Colon (tissue), 2 donors: Measurements from ENCODE around the gene SLC52A3.

Source experiments
- FAIRE-seq: peaks from 2 replicates; lab custom pipeline; 2012; peaks lifted over from hg19 to GRCh38; lab: Jason Lieb, UNC
- donor health status: control.
- donor health status: control.

Gene SLC52A3

DNA sequence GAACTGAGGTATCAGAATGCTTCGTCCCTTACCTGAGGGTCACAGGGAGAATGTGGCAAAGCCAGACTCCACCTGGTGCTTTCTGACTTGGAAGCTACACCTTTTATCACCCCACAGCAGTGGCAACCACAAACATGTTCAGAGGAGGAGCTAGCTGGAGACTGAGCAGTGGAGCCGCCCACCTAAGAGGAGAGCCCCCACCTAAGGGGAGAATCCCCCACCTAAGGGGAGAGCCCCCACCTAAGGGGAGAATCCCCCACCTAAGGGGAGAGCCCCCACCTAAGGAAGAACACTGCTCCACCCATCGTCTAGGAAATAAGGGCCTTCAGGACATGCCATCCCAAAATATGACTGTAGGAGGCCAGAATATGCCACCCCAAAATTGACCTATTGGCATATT lies 4.0 kb downstream of the SLC52A3 start:
- FAIRE-seq, result no peak

DNA sequence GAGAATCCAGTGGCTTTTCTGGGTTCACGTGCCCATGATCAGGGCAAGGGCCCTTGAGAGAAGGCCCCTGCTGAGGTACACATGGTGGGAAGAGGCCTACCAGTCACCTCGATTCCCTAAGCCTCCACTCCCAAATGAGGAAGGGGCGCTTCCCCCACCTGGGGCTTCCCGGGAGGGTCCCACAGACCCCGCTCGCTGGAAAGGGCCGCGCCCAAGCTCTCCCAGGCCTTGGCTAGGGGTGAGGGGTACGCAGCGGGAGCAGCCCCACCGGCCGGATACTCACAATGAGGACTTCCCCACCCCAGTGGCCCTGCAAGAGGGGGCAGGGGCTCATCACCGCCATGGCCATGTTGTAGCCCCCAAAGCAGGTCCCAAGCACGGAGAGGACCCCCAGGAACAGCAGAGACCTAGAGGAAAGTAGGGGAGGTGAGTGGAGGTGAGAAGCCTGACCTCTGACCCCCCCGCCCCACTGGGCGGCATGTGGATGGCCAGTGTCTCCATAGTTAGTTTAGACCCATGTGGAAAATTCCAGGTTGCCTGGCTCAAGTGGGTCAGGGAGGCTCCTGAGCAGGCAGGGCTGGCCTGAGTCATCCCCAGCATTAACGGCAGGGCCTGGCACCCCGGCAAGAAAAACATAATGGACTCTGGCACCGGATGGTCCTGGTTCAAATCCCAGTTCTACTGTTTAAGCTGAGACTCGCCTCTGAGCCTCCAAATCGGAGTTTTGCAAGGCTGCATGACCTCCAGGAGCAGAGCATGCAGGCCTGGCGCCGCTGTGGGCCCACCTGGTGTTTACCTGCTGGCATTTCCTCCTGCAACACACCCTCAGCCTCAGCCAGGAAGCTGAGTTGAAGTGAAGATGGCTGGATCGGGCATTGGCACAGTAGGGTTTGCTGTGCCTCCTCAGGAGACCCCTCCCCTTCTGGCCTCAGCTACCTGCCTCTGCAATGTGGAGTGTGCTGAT lies 6.6 kb downstream of the SLC52A3 start:
- no peak for FAIRE-seq

DNA sequence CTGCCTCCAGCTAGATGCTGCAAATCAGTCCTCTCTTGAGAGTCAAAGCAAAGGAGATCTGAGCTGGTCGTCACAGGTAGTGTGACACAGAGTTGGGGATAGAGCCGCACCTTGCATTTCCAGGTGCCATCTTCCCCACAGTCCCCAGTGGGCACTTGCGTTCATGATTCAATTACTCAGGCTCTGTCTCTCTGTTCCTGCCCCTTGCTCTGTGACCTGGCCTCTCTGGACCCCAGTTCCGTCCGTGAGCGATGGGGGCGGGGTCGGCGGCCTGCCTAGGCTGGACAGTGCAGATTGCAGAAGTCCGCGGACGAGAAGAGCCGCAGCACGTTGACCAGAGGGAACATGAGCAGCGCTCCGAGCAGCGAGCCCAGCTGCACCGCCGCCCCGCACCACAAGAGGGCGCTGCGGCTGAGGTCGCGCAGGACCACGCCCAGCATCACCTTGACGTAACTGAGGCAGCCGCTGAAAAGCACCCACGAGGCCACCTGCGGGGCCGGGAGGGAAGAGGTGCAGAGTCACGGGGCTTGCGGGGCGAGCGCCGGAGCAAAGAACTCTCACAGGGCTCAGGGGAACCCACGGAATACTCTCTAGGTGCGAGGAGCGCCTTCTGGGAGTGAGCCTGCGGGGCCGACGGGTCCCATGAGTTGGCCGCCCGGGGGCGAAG lies 7.4 kb downstream of the SLC52A3 start:
- FAIRE-seq, result no peak

DNA sequence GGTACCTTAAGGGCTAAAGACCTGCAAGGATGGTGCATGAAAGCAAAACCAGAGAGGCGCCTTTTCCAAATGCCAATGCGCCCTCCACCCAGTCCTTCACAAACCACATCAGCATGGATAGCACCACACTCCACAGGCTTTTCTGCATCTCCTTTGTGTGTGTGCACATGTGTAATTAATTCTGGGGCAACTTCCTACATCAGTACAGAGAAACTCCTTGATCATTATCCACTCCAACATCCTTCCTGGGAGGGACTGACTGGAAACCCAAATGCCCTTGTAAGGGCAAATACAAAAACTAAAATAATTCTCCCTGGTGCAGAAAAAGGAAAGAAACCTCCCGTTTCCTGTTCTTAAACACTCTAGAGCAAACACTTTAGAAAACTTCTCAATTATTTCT lies 10.8 kb downstream of the SLC52A3 start:
- no peak for FAIRE-seq

DNA sequence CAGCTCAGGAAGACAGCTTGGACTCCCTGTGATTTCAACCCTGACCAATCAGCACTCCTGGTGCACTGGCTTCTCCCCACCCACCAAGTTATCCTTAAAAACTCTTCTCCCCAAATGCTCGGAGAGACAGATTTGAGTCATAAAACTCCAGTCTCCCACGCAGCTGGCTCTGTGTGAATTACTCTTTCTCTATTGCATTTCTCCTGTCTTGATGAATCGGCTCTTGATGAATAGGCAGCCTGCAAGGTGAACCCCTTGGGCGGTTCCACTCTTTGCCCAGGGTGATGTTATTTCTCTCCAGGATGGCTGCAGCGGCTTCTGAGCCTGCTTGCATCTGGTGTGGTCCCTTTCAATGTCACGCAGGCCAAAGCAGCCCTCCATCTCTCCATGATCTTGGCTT lies 12.4 kb downstream of the SLC52A3 start:
- no peak for FAIRE-seq

DNA sequence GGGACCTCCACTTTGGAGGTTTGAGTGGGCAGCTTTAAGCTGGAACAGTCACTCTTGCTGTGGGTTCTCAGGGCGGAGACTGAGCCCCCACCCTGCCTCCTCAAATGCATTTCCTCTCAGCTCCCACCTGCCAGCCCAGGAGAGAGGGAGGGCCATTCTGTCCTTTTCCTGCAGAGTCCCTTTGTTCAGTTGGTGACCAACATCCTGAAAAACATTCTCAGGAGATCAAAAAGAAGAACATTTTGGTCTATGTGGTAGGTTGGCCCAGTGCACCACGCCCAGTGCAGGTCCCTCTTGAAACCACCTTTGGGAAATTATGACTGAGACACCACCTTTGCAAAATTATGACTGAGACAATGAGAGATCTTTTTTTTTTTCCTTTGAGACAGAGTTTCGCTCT lies 13.4 kb downstream of the SLC52A3 start:
- FAIRE-seq, result no peak

DNA sequence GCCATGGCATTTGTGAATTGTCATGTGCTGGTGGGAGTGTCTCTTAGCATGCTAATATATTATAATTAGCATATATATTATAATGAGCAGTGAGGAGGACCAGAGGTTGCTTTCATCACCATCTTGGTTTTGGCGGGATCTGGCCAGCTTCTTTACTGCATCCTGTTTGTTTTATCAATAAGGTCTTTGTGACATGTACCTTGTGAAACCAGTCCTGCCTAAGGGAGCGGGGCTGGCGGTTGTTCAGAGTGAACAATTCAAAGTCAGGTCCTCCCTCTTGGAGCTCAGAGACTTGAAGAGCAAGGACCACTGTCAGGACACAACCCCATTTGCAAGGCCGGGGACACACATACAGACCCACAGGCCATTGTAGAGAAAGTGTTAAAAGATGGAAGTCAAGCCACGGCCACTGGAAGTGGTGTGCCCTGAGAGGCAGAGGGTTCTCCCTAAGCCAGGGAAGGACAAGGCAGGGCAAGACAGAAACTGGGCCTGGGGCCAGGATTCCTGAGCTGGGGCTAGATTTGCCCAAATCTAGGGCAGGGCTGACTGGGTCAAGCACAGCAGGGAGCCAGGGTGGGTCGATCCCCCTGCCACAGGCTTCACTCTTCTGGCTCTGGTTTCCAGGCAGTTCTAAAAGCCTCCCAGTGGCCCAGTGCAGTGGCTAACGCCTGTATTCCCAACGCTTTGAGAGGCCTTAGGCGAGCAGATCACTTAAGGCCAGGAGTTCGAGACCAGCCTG lies 14.2 kb downstream of the SLC52A3 start:
- no peak for FAIRE-seq

DNA sequence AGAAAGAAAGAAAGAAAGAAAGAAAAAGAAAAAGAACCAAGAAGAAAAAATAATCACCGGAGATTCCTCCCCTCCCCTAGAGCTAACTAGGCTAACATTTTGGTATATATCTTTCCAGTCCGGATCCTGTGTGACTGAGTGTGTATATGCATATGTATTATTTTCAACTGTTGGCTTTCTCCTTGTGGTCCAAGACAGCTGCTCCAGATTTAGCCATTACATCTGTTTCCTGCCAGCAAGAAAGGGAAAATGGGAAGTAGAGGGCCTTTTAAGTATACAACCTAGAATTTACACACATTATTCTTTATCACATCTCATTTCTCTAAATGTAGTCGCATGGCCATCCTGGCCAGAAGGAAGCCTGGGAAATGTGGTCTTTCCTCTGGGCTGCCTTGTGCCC lies 15.2 kb downstream of the SLC52A3 start:
- FAIRE-seq, result no peak

DNA sequence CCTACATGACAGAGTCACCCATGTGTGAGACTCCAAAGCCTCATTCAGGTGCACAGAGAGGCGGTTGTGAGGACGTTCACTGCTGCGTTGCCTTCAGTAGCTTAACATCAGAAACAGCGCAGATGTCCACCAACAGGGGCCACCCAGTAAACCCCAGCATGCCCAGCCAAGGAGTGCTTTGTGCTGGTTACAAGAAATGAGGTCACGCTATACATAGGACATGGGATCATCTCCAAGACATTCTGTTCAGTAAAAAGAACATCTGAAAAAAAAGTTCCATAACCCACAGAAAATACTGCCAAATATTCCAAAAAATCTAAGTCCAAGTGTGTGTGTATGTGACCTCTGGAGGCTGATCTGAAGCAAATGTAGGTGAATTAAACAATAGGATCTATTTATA lies 16.0 kb downstream of the SLC52A3 start:
- no peak for FAIRE-seq

DNA sequence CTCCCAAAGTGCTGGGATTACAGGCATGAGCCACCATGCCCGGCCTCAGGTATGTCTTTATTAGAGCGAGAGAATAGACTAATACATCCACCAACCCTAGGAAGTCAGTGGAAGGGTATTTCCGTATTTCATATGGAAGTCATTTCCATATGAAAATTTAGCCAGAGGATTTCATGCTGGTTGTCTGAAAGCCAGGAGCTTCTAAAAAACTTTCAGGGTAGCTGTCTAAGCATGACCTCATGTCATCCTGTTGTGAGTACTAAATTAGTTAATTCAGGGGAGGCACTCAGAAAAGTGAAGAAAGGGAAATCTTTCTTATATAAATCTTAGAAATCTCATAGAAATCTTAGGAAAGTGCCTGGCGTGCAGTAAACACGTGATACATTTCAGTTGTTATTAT lies 16.5 kb downstream of the SLC52A3 start:
- FAIRE-seq, result no peak

DNA sequence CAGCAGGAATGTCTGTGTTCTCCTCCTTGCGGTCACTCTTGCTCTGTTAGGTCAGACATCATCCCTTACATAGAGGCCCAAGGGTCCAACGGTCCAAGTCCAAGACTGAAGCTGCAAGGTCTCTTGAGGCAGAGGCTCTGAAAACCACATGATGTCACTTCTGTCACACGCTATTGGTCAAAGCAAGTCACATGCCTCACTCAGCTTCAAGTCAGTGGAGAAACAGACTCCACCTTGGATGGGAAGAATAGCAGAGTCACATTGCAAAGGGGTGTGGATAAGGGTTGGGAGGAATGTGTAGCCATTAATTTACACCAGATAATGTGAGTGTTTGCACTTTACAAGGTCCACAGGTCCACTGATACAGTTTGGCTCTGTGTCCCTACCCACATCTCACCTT lies 17.5 kb downstream of the SLC52A3 start:
- FAIRE-seq, result no peak

DNA sequence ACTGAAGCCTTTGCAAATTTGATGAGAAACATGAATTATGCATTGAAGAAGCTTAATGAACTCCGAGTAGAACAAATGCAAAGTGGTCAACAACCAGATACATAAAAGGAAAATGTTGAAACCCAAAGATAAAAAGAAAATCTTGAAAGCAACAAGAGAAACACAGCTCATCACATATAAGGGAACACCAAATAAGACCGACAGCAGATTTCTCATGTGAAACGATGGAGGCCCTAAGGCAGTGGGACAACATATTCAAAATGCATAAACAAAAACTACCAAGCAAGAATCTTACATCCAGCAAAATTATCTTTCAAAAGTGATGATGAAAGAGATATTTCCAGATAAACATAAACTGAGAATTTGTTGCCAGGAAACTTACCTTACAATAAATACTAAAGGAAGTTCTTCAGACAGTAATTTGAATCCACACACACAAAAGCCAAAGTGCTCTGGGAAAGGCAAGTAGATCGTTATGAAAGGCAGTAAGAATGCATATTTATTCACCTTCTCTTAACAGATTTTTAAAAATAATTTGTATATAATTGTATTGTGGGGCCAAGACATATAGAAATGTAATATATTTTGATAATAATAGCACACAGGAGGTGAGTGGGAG lies 22.5 kb downstream of the SLC52A3 start:
- no peak for FAIRE-seq

DNA sequence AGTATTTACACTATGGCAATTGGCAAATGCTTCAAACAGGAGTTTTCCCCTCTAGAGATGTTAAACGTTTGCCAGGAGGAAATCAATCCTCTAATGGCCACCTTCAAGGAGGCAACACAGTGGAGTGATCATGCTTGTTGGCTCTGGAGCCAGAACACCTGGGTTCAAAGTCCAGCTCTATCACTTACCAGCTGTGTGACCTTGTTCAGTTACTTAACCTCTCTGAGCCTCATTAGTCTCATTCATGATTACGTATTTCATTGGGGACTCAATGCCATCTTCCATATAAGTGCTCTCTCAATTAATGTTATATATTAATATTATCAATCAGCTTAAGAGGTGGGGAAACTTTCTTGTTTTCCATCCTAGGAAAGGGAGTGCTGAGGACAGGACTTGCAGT lies 26.1 kb downstream of the SLC52A3 start:
- no peak for FAIRE-seq

DNA sequence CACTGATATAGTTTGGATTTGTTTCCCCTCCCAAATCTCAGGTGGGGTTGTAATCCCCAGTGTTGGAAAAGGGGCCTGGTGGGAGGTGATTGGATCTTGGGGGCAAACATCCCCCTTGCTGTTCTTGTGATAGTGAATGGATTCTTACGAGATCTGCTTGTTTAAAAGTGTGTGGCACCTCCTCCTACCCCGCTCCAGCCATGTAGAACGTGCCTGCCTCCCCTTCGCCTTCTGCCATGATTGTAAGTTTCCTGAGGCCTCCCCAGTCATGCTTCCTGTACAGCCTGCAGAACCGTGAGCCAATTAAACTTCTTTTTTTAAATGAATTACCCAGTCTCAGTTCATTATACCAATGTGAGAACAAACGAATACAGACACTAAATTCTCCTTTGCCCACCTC lies 26.7 kb downstream of the SLC52A3 start:
- no peak for FAIRE-seq

DNA sequence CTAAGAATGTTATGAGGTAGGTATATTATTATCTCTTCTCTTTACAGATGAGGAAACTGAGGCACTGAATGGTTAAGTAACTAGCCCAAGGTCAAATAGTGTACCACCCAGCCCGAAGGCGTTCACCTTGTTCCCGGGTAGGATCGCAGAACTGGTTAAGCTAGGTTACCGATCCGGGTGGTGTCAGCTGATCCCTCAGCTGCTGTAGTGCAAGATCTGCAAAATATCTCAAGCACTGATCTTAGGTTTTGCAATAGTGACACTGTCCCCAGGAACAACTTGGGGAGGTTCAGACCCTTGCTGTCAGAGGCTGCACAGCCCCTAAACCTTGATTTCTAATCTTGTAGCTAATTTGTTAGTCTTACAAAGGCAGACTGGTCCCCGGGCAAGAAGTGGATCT lies 28.1 kb downstream of the SLC52A3 start:
- FAIRE-seq, result no peak

DNA sequence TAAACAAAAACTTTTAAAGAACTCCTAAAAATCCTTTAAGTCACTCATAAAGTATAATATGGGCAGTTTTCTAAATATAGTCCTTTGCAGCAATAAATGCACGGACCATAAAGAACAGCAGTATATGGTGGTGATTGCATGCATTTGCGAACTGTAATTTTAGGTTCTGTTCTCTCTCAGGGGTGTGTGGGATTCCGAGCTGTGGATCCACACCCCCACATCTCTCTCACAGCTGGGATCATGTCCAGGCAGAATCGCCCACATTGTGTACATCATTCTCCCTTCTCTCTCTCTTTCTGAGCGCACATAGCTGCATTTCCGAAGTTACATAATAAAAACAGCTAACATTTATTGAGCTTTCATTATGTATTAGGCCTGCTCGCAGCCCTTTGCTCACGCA lies 28.6 kb downstream of the SLC52A3 start:
- no peak for FAIRE-seq

DNA sequence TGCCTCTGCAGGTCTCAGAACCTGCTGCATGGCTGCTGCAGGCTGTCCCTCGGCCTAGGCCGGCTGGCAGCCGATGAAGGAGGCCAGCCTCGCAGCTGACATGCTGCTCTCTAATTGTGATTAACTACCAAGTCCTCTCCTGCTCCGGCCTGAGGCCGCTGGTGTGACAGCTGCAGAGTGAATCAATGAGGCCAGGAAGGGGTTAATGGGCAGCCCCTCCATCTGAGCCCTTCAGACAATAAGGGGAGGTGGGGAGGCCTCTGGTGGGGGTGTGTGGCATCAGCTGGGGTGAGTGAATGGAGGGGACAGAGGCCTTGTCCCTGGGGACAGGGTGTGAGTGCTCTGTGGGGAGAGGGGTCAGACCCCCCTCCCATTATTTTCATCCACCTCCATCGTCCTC lies 34.4 kb downstream of the SLC52A3 start:
- no peak for FAIRE-seq

DNA sequence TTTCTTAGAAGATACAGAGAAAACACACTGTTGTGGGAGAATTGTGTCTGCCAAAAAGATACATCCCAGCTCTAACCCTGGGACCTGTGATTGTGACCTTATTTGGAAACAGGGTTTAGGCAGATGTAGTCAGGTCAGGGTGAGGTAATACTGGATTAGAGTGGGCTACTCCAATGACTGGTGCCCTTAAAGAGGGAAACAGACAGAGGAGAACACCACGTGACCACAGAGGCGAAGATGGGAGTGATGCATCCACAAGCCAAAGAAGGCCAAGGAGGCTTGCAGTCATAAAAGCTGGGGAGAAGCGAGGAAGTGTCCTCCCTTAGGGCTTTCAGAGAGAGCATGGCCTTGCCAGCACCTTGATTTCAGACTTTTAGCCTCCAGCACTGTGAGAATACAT lies 35.6 kb downstream of the SLC52A3 start:
- FAIRE-seq, result no peak

DNA sequence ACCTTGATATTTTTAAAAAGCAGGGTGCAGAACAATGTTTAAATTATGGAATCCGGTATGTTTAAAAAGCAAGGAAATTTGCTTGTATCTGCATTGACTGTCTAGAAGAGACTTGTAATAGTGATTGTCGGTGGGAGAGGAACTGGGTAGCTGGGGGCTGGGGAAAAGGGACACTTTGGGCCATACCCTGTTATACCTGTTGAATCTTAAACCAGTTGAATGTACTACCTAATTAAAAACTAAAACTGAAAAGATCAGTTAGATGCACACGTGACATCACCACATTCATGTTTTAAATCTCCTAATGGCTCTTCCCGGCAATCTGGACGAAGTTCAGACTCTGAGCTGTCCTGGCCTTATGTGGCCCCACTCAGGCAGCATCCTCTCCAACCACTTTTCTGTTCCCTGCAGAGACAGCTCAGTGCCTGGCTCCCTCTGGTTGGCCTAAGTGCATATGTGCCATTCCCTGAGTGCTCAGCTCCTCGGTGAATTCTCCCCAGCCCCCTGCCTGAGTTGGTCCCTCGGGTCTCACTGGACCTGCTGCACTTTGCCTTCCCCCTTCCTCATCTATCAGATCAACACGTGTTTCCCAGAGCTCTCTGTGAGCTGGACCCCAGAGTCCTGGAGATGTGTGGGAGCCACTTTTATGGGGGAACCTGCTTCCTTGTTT lies 36.3 kb downstream of the SLC52A3 start:
- no peak for FAIRE-seq

DNA sequence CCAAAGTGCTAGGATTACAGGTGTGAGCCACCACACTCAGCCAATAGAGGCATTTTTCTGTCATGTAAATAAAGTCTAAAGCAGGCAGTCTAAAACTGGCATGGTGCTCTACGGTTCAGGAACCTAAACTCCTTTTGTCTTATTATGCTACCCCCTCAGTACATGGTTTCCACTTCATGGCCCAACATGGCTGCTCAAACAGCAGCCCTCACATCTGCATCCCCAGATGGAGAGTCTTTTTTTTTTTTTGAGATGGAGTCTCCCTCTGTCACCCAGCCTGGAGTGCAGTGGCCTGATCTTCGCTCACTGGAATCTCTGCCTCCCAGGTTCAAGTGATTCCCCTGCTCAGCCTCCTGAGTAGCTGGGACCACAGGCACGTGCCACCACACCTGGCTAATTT lies 38.3 kb downstream of the SLC52A3 start:
- no peak for FAIRE-seq

DNA sequence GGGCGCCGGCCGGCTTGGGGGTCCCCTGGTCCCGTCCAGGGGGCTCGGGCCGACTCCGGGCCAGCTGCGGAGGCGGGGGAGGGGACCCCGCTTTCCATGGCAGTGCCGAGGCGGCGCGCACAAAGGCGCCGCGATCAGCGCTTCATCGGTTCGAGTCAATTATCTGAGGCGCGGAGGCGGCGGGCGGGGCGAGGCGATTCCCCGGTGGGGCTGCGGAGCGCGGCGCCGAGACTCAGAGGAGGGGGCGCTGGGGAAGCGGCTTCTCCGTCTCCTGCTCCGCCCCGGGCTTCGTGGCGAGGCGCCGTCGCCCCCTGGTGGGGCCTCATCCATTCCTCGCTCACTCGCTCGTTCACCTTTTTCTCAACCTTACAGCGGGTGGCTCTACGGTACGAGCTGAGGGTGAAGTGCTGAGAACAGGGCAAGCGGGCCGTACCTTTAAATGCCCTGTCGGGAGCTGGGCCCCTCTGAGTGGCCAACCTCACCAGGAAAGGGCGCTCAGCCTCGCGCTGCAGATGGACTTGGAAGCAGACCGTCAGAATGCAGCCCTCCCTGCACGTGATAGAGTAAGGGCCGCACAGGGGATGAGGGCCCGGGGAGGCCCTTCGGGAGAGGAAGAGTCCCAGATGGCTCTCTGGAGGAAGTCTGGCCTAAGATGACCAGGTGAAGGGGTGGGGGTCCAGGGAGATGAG lies 39.9 kb downstream of the SLC52A3 start:
- FAIRE-seq, result no peak
